PC-3 (cell line): Measurements from ENCODE around the gene IZUMO4. TPM values are rescaled to one million over a fixed set of nuclear protein-coding genes. Genes with fewer than 3 reads are reported as not detected.

ENCODE experiments used
- ATAC-seq: fragments of 200-7000 bp; cut with Tn5 transposase; 2 replicates; pipeline ENCODE4 v1.9.1; 2020; ENCODE audit warnings: mild to moderate bottlenecking, moderate library complexity
- BruUV-seq: library from RNA; stranded (reverse); fragments of 400-500 nt; replicated peaks from 2 replicates; lab custom pipeline; 2021; lab: Mats Ljungman, UMichigan
- CTCF ChIA-PET: fragments of 300-600 bp; sonication (Branson Sonifier 250); formaldehyde crosslinking; loops from one replicate; lab custom pipeline; 2022; ENCODE audit warnings: antibody characterized with exemption; lab: Charles Lee
- POLR2A ChIA-PET: fragments of 300-600 bp; sonication (Branson Sonifier 250); formaldehyde crosslinking; loops from one replicate; lab custom pipeline; 2022; ENCODE audit warnings: antibody characterized with exemption; ENCODE audit not compliant: unreplicated experiment; lab: Charles Lee
- DNase-seq: peaks from one replicate; pipeline ENCODE4 v3.0.0-alpha.2; 2015
- H2AFZ ChIP-seq: fragments of 300-600 bp; sonication (generic); 2 replicates; pipeline ENCODE4 v1.6.0; 2016; ENCODE audit warnings: antibody characterized with exemption, low read length
- H3F3A ChIP-seq: fragments of 300-600 bp; sonication (generic); one replicate; pipeline ENCODE4 v1.6.0; 2017; ENCODE audit warnings: antibody characterized with exemption, low read length, control low read depth, mild to moderate bottlenecking; ENCODE audit not compliant: unreplicated experiment
- H3K27ac ChIP-seq: fragments of 300-600 bp; sonication (generic); 2 replicates; pipeline ENCODE4 v1.5.1; 2016; ENCODE audit warnings: mild to moderate bottlenecking, low read length
- H3K27me3 ChIP-seq: fragments of 300-600 bp; sonication (generic); 2 replicates; pipeline ENCODE4 v1.6.1; 2016; ENCODE audit warnings: low read length, mixed read lengths
- H3K36me3 ChIP-seq: fragments of 300-600 bp; sonication (generic); 2 replicates; pipeline ENCODE4 v1.6.1; 2016; ENCODE audit warnings: low read depth, mixed run types, low read length, mixed read lengths
- H3K4me1 ChIP-seq: fragments of 300-600 bp; sonication (generic); 2 replicates; pipeline ENCODE4 v1.5.1; 2016; ENCODE audit warnings: low read length; ENCODE audit not compliant: insufficient read depth
- H3K4me2 ChIP-seq: fragments of 300-600 bp; sonication (generic); 2 replicates; pipeline ENCODE4 v1.6.0; 2016; ENCODE audit warnings: low read length
- H3K4me3 ChIP-seq: fragments of 300-600 bp; sonication (generic); 2 replicates; pipeline ENCODE4 v1.5.1; 2016; ENCODE audit warnings: mild to moderate bottlenecking, low read length, mixed read lengths
- H3K79me2 ChIP-seq: fragments of 300-600 bp; sonication (generic); 2 replicates; pipeline ENCODE4 v1.6.1; 2017; ENCODE audit warnings: low read length, mixed read lengths
- H3K9ac ChIP-seq: fragments of 300-600 bp; sonication (generic); 2 replicates; pipeline ENCODE4 v1.6.0; 2016; ENCODE audit warnings: mild to moderate bottlenecking, low read length
- H3K9me2 ChIP-seq: fragments of 300-600 bp; sonication (generic); replicated peaks from 2 replicates; pipeline ENCODE4 v1.6.1; 2016; ENCODE audit warnings: mixed run types, low read length, mixed read lengths
- H3K9me3 ChIP-seq: fragments of 300-600 bp; sonication (generic); 2 replicates; pipeline ENCODE4 v1.6.1; 2016; ENCODE audit warnings: low read length, mixed read lengths
- H4K20me1 ChIP-seq: fragments of 300-600 bp; sonication (generic); 2 replicates; pipeline ENCODE4 v1.6.1; 2016; ENCODE audit warnings: low read length, mixed read lengths
- CTCF ChIP-seq: fragments of 300-600 bp; sonication (generic); conservative IDR thresholded peaks from 2 replicates; pipeline ENCODE4 v1.5.1; 2017; ENCODE audit warnings: antibody characterized with exemption, low read depth, mild to moderate bottlenecking, low read length
- EZH2 ChIP-seq: fragments of 300-600 bp; sonication (generic); IDR thresholded peaks from one replicate; pipeline ENCODE4 v1.6.1; 2017; ENCODE audit warnings: antibody characterized with exemption, mild to moderate bottlenecking, low read length; ENCODE audit not compliant: unreplicated experiment
- EZH2phosphoT487 ChIP-seq: fragments of 300-600 bp; sonication (generic); IDR thresholded peaks from 2 replicates; pipeline ENCODE4 v1.6.1; 2018; ENCODE audit warnings: mild to moderate bottlenecking, antibody characterized with exemption, low read length, borderline replicate concordance
- intact Hi-C: fragments of 100-400 bp; cut with micrococcal nuclease; formaldehyde crosslinking; loops from 2 replicates; pipeline ENCODE4 v1.9.0; 2023
- total RNA-seq: library from RNA; depleted of rRNA; stranded (reverse); fragments of >200 nt; gene quantifications from 2 replicates; pipeline ENCODE4 v1.2.3, GENCODE V29; 2014

IZUMO4 gene
- total RNA-seq, 1 experiment from 2014 or later = 3.6 TPM

GRCh38 chr19:2110822-2111221, 14.1 kb downstream of the IZUMO4 start:
- Histone ChIP-seq H2AFZ (no peak overlapping the region), H4K20me1 (no peaks in the 10 kb centered on the region), H3K9me2 (no peaks in the 10 kb centered on the region), H3K9ac (no peak overlapping the region), H3K4me3 (no peak overlapping the region), H3K27ac (no peak overlapping the region), H3K4me1 (no peaks in the 10 kb centered on the region), H3K36me3 (peaks cover 30% of the 10 kb centered on the region), H3F3A (no peaks in the 10 kb centered on the region), H3K9me3 (no peaks in the 10 kb centered on the region), H3K4me2 (no peak overlapping the region), H3K79me2 (no peaks in the 10 kb centered on the region), H3K27me3 (no peaks in the 10 kb centered on the region)
- no peak for ATAC-seq
- CTCF ChIA-PET = no interaction called here
- no peak for DNase-seq
- BruUV-seq = no TSS peak
- intact Hi-C loops = no loop called here
- POLR2A ChIA-PET = no interaction called here
- TF ChIP-seq CTCF = peak; percentile 24; the same call in 1 of the 2 replicates
- TF ChIP-seq EZH2 = no peak
- TF ChIP-seq EZH2phosphoT487 = no peak

GRCh38 chr19:2111425-2111824, 14.7 kb downstream of the IZUMO4 start:
- no peaks in the 10 kb centered on the region for H3F3A ChIP-seq
- H3K27ac ChIP-seq = no peak overlapping the region
- peaks cover 24% of the 10 kb centered on the region for H3K36me3 ChIP-seq
- DNase-seq = no peak
- no peaks in the 10 kb centered on the region for H3K4me1 ChIP-seq
- intact Hi-C loops = no loop called here
- BruUV-seq = no TSS peak
- H3K9me3 ChIP-seq = no peaks in the 10 kb centered on the region
- no peak for ATAC-seq
- TF ChIP-seq EZH2 = no peak
- TF ChIP-seq EZH2phosphoT487 = no peak
- no peak for TF ChIP-seq CTCF
- no peaks in the 10 kb centered on the region for H3K27me3 ChIP-seq
- no peak overlapping the region for H3K4me2 ChIP-seq
- POLR2A ChIA-PET = no interaction called here
- no peak overlapping the region for H3K4me3 ChIP-seq
- no peak overlapping the region for H3K9ac ChIP-seq
- CTCF ChIA-PET = no interaction called here
- no peaks in the 10 kb centered on the region for H3K79me2 ChIP-seq
- H3K9me2 ChIP-seq = no peaks in the 10 kb centered on the region
- no peak overlapping the region for H2AFZ ChIP-seq
- H4K20me1 ChIP-seq = no peaks in the 10 kb centered on the region

- Histone ChIP-seq H4K20me1 (no peaks in the 10 kb centered on the region), H3K4me2 (no peak overlapping the region), H3K79me2 (no peaks in the 10 kb centered on the region), H3K9me3 (no peaks in the 10 kb centered on the region), H3K4me3 (no peak overlapping the region), H3K27ac (no peak overlapping the region), H3K27me3 (no peaks in the 10 kb centered on the region), H2AFZ (no peak overlapping the region), H3K4me1 (no peaks in the 10 kb centered on the region), H3F3A (no peaks in the 10 kb centered on the region), H3K9ac (no peak overlapping the region), H3K36me3 (peaks cover 21% of the 10 kb centered on the region), H3K9me2 (no peaks in the 10 kb centered on the region)
- BruUV-seq = no TSS peak
- ChIA-PET POLR2A (no interaction called here), CTCF (no interaction called here)
- no peak for ATAC-seq
- intact Hi-C loops = no loop called here
- no peak for DNase-seq
- TF ChIP-seq EZH2 = no peak
- TF ChIP-seq EZH2phosphoT487 = no peak
- TF ChIP-seq CTCF = no peak
Measured at GRCh38 chr19:2111886-2112285, 15.2 kb downstream of the IZUMO4 start.
